Right forelimb (tissue), 1 donor: Measurements from ENCODE around the gene ARHGAP26.
"Not testable (repeated sequence)": the region's sequence is repeated elsewhere in the genome, so short reads cannot be mapped to it uniquely, and the experiment has no call there.

ENCODE experiments used
- DNase-seq: peaks from one replicate; pipeline ENCODE4 v3.0.0-alpha.2; 2018

Gene ARHGAP26

DNA sequence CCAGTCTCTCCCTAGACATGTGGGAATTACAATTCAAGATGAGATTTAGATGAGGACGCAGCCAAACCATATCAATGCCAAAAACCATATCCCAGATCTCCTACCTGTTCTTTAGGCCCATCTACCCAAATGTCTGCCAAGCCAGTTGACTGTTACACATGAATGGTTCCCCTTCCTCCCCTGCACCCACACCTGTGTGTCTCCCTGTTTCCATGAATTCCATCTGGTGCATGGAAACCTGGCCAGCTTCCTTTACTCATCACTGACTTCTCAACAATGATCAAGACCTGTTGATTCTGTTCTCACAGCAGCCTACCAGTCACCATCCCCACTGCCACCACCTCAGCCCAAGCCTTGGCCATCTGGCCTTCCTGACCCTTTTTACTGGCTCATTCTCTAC is 410.6 kb downstream of the ARHGAP26 start:
- no peak for DNase-seq

DNA sequence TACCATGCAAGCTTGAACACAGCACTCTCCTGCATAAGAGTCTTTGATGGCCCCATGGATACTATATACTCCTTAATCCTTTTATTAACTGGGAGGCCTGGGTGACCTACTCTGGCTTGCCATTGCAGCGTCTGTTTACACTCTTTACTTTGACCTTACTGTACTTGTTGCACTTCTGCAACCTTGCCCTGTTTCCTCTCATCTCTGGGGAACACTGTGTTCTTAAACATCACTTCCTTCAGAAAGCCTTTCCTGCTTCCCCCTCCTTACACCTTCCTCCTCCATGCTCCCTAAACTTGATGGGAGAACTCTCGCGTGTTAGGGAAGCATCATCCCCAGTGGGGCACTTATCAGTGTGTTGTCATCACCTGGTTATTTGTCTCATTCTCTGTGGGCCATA is 411.0 kb downstream of the ARHGAP26 start:
- DNase-seq: no peak

DNA sequence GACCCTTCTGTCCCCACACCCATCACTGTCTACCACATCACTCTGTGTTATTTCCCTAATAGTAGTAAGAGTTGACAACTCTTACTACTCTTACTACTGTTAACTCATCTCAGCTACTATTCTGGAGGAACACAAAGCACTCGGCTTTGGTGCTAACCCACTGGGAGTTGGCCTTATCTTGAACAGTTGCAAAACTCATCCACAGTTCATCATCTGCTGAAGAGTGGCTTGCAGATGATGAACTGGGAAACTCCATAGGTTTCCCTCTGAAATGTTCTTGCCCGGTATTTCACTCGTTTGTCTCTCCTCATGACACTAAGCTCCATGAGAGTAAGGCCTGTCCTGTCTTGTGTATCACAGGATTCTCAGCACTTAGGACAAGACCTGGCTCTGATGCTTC is 411.9 kb downstream of the ARHGAP26 start:
- no peak for DNase-seq

DNA sequence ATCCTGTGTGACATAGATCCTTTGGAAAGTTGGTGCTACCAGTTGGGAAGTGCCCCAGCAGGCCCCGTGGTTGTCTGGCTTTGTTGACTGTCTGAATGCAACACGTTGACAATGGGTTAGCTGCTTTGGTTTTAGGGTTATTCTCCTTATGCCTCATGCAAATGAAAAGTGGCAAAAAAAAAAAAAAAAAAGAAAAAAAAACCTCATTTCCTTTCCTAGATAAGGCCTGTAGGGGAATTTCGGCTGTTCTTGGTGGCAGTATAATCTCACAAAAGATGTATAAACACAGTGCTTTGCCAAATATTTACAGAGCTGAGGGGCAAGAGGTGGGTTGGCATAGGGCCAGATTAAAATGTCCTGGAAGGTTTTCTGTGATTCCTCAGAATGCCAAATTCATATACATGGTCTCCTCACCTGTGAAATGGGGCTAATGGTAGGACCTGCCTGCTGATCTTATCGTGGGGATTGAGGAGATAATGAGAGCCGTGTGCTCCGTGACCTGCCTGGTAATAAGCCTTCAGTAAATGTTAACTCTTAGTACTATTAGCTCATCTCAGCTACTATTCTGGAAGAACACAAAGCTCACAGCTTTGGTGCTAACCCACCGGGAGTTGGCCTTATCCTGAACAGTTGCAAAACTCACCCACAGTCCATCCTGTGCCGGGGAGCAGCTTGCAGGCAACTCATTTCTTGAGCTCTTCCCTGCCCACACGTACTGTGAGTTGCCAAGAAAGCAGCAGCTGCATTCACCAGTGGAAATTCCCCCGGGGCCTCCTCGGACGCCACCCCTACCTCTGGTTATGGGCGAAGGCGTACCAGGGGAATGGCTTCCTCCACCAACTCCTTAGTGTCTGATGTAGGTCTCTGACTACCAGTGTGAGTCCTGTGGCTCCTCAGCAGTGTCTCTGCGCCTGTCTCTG is 413.0 kb downstream of the ARHGAP26 start:
- no peak for DNase-seq

DNA sequence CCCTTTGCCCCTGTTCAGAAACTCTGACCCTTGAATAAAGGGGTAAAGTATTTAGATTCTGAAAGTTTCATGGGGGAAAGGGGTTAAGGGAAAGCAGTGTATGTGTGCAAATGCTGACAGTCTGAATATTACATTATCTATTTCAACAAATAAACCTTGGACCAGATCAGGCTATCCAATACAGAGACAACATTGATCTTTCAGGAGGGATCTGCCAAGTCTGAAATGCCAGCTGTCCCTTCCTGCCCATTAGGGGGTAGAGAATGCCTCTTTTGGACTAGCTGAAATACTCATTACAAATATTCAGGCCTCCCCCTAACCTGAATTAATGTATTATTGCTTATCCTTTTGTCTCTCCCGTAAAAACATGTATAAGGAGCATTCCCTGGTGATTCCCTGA is 413.8 kb downstream of the ARHGAP26 start:
- DNase-seq: no peak

DNA sequence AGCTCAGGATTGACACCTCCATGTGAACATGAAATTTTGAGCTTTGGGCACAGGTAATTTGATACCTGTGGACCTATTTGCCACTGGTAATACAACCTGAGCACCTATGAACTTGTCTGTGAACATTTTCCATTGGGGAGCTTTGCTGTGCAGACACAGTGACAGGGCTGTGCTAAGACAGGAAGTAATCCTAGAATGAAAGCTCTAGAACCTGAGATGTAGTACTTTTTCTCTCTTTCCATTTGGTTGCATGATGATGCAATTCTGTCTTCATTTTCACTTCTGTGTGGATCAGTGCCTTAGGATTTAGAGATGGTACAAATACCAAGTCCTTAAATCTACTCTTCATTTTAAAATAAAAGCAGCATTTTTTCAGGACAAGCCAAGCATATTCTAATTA is 416.4 kb downstream of the ARHGAP26 start:
- no peak for DNase-seq

DNA sequence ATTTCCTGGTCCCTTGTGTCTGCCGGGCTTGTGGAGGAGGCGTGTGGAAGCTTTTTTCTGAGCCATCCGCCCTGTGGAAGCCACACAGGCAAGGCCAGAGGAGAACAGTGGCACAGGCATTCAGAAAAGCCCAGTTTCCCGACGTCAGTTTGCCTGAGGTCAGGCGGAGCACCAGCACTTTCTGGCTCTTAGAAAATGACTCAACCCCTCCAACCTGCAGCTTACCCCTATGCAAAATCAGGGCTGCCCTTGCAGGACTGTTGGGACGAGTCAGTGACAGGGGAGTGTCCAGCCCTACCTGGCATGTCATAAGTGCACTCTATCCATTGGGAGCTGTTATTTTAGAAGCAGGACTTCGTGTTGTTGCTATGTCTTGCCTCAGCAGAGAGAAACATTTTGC is 417.3 kb downstream of the ARHGAP26 start:
- no peak for DNase-seq

DNA sequence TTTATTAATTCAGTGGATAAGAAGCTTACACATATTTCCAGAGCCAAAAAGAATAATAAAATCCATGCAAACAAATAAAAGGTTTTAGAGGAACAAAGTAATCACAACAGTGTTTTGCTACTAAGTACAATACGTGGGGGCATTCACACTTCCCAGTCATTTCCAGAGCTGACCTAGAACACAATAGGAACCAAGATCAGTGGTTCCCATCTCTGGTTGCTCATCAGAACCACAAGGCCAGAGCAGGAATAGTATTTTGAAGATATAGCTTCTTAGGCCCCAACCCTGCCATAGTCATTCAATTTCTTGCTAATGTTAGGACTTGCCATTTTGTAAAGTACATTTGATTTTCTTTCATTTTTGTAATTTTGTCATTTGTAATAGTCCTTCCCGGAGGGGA is 417.9 kb downstream of the ARHGAP26 start:
- DNase-seq: no peak

DNA sequence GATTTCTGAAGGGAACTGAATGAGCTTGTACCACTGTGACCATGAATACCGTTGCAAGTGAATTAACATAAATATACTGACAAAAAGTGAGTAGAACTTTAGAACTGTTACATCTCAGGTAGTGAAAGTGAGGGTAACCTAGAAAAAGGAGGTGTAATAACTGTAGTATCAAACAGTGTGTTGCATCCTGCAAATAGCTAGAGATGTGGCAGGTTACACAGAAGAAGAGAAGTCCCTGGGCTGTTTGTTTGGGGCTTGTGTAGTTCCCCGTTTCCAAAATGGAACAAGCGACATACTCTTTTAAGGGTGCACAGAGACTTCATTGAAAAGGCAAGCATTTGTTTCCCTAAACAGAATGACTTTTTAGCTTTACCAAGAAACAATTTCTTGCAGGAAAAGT is 418.5 kb downstream of the ARHGAP26 start:
- no peak for DNase-seq

DNA sequence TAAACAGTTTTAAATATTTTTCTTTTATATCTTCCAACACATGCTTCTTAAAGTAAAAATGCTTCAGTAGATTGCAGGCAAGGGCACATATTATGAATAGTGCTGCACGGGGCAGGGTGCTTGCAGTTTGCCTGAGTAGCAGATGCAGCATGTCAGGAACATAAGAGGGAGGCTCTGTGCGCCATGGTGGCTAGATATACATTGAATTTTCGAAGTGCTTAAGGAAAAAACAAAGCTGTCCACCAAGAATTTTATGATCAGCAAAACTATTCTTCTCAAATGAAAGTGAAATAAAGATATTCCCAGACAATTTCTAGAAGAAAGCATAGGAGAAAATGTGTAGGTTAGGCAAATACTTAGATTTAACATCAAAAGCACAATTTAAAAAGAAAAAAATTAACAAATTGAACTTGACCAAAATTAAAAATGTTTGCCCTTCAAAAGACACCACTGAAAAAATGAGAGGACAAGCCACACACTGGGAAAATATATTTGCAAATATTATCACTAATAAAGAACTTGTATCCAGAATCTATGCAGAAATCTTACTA is 420.2 kb downstream of the ARHGAP26 start:
- DNase-seq: no peak

DNA sequence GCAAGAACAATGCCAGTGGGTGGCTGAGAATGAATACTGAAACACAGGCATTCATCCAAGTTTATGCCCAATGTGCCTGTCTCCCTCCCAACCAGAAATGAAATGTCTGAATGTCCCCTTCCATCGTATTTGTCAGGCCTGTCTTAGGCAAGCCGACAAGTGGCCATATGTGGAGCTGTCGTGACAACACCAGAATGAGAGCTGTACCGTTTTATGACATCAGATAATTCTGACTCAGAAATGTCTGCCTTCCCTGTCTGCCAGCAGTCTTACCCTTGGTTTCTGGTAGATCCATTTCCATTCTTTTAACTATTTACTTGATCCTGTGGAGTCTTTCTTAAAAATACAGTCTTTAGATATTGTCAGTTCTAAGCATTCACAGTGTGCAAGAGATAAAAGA is 421.5 kb downstream of the ARHGAP26 start:
- DNase-seq: no peak

DNA sequence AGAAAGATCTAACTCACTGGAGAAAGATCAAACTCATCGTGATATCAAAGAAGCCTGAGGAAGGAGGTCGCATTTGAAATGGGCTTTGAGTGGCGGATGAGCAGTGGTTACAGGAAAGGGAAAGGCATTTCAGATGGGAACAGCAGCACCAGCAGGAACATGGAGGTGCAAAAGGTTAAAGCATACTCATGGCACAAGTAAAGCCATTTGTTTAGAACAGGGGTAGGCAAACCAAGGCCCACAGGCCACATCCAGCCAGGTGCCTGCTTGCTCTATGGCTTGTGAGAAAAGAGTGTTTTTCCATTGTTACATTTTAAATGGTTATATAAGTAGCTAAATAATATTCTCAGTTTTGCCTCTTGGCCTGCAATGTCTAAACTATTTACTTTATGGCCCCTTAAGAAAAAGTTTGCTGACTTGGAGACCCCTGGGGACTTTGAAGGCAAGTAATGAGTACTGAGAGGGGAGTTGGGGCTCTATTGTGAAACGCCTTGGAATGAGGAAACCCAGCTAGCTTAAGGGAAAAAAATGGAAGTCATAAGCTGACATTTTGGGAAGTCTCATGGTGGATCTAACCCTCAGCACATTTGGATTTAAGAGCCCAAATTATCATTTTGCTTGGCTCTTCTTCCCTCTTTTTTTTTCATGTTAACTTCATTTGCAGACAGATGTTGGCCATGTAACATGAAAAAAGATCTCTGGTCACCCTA is 422.2 kb downstream of the ARHGAP26 start:
- DNase-seq: no peak

DNA sequence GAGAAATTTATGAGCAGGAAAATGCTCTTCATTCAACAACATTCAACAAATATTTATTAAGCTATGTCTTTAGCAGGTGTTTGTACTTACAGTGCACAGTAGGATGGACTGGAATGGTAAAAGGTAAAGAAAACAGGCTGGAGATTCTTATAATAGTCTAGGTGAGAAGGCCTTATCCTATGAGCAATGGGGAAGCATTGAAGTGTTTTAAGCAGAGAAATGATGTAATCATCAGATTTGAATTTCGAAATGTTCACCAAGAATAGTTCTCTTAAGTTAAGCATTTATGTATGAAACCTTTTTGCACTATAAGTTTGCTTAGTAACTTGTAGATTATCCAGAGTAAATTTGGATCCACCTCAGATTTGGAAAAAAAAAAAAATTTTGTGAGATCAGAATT is 424.0 kb downstream of the ARHGAP26 start:
- no peak for DNase-seq

DNA sequence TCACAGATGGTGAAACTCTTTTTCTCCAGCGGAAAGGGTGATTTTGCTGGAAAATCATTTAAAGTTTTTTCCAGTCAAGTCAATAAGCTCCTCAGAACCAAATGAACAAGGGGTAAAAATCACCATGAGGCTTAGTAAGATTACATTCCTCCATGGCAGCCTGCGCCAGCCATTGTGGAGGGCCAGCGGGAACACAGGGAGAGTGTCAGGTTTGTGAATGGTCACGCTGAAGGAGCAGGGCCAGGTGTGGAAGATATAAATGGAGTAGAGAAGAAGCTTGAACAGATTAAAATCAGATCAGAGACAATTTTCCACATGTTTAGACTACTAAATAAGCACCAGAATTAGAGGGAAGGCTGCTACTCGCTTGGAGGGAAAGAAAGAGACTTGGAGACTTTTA is 424.5 kb downstream of the ARHGAP26 start:
- DNase-seq: no peak

DNA sequence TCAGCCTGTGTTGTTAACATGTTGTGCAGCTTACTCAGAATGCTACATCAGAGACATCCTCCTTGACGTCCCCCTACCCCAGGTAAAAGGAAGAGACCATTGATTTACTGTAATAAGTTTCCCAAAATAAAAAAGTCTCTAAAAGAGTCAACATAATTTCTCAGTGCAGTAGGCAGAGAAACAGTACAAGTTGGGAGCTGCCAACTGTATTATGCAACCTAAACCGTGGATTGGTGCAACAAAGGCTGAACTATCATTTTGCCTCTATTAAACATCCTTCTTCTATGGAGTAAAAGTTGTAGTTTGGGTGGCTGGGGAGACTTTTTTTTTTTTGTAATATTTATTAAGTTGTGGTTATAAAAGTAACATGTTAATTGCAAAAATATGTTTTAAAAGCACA is 425.3 kb downstream of the ARHGAP26 start:
- no peak for DNase-seq

DNA sequence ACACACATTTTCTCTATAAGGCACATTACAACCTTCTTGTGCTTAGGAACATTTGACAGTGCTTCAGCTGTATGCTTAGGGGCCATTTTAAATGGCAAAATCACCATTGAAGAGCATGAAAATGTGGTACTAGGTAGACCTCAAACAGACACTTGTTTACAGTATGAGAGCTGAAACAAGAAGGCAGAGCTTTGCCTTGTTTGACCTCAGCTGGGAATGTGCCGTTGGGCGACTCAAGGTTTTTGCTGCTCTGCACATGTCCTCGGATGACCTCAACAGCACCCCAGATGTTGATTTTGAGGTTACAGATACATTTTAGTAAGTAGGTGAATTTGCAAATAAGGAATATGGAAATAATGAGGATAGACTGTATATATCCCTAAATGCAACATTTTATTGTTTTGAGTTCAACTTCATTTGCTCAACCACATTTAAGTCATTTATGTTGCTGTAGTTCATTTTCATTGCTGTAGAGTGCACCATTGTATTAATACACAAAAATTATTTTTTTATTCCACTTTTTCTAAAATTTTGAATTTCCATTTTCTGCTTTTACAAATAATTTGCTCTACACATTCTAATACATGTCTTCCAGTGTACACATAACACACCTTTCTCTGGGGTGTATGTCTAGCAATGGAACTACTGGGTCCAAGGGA is 426.6 kb downstream of the ARHGAP26 start:
- DNase-seq: no peak

DNA sequence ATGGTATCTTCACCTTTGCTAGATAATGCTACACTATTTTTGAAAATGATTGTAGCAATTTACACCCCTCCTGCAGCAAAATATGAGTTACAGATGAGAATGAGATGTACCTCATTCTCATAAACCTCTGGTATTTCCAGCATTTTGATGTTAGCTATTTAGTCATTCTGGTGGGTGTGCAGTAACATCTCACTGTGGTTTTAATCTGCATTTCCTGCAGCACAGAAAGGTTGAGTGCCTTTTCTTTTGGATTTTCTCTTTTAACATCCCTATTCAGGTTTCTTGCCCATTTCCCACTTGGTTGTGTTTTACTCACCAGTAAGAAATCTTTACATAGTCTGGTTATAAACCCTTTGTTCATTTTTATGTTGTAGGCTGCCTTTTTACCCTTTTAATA is 427.1 kb downstream of the ARHGAP26 start:
- DNase-seq: no peak

DNA sequence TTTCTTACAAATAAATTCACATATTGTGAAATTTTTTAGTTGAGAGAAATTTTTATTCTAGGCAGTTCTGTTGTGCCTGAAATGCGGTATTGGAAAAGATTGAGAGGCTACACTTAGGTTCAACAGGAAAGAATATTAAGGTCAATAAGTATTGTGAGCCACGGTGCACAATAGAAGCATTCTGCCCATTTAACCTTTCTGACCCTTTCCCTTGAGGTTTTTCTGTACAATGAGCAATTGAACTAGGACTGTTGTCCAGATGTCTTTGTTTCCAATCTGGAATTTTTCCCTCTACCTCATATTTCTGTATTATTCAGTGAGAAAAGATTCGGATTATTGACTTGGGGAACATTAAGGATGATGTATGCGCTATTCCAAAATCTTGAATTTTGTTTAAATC is 428.2 kb downstream of the ARHGAP26 start:
- no peak for DNase-seq

DNA sequence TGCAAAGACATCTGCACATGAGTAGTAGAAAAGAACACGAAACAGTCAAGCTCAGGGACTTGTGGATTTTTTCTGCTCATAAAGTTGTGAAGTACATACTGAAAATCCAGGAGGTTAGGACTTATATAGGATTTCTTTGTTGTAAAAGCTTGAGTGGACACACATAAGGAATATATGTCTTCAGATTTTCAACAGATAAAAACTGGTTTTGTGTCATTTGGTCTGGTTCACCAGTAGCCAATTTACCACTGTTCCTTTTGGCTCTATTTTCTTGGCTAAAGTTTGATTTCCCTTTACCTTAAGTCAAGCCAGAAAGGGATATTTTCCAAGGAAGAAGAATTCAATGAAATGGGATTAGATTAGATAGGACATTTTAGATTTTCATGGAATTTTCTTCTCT is 429.0 kb downstream of the ARHGAP26 start:
- DNase-seq: no peak

DNA sequence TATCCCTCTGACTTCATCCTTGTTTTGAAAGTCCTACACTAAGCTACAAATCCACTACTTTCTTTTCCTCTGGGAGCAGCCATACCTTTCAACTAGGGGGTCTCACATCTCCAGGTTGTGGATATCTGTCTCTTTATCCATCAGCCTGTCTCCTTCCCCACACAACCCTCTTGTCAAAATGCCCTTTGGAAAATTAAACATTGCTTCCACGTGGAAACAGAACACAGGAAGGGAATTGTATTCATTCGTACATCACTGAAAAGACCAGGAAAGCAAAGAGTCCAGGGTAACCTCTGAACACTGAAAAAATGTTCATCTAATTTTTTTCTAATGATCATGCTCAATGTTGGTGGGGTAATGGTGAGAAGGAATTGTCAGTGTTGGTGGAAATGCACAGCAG is 429.7 kb downstream of the ARHGAP26 start:
- no peak for DNase-seq

DNA sequence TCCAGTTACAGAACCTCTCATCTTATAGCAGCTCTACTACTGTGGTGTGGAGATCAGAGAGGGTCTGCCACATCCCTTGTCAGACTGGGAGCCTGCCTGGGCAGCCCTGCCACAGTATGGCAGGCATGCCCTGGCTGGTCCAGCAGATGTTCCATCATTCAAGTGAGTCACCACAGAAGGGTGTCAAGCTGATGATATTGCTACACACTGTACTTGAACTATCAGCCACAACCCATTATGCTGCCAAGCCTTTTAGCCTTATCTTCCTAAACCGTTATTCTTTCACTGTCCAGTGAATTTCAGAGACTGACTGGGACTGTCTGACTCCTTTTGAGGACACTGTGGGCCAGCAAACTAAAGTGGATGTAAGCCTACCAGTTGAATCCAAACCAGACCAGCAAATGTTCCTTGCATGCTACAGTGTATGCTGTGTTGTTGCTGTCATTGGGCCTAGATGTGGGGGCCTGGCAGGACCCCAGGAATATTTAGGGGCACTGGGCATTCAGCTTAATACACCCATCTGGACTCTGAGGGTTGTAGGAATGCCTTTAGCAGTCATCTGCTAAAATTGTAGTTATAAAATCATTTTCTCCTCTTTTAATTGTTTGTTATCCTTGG is 430.7 kb downstream of the ARHGAP26 start:
- DNase-seq: no peak

DNA sequence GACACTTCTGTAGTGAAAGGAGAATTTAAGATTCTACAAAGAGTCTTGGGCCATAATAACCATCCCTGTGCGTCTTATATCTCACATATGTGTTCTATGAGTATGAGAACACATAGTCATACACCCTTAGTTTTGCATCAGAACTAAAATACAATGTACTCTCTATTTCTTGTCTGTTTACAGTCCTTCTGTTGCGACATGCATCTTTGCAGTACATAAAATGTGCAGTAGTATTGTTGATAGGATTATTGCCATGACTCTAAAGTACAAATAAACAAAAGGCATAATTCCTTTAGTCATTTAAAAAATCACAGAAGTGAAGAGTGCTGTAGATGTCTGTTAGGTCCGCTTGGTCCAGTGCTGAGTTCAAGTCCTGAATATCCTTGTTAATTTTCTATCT is 431.4 kb downstream of the ARHGAP26 start:
- no peak for DNase-seq

DNA sequence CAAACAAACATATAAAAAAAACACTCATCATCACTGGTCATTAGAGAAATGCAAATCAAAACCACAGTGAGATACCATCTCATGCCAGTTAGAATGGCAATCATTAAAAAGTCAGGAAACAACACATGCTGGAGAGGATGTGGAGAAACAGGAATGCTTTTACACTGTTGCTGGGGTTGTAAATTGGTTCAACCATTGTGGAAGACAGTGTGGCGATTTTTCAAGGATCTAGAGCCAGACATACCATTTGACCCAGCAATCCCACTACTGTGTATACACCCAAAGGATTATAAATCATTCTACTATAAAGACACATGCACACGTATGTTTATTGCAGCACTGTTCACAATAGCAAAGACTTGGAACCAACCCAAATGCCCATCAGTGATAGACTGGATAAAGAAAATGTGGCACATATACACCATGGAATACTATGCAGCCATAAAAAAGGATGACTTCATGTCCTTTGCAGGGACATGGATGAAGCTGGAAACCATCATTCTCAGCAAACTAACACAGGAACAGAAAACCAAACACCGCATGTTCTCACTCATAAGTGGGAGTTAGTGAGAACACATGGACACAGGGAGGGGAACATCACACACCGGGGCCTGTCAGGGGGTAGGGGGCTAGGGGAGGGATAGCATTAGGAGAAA is 433.3 kb downstream of the ARHGAP26 start:
- DNase-seq: not testable (repeated sequence)
